HG03442 (cell line): ENCODE data around the gene TMEM260.
"Not testable (repeated sequence)": the region's sequence is repeated elsewhere in the genome, so short reads cannot be mapped to it uniquely, and the experiment has no call there.

ENCODE experiments used
- ATAC-seq: cut with Tn5 transposase; IDR thresholded peaks from one replicate; pipeline ENCODE4 v1.9.1; 2021; ENCODE audit warnings: mild to moderate bottlenecking, moderate library complexity; ENCODE audit not compliant: unreplicated experiment

TMEM260 gene

GRCh38 chr14:56666716-56667115 is 87.1 kb downstream of the TMEM260 start:
- ATAC-seq: no peak

- not testable (repeated sequence) for ATAC-seq
These were observed 87.7 kb downstream of the TMEM260 start for GRCh38 chr14:56667290-56667689.

- no peak for ATAC-seq
These were observed 96.4 kb downstream of the TMEM260 start for GRCh38 chr14:56676042-56676441.

GRCh38 chr14:56678838-56679237 is 99.2 kb downstream of the TMEM260 start:
- ATAC-seq: no peak

GRCh38 chr14:56686416-56686815 is 106.8 kb downstream of the TMEM260 start:
- ATAC-seq: no peak

GRCh38 chr14:56687123-56687522 is 107.5 kb downstream of the TMEM260 start:
- ATAC-seq: no peak

- no peak for ATAC-seq
These were observed 115.0 kb downstream of the TMEM260 start for GRCh38 chr14:56694609-56695008.

- not testable (repeated sequence) for ATAC-seq
These were observed 115.6 kb downstream of the TMEM260 start for GRCh38 chr14:56695216-56695615.
